ENCODE results near the gene PLCB1.

PLCB1 gene

GRCh38 chr20:8129211-8129976, 2.7 kb upstream of the PLCB1 start:
- no peak for DNase-seq (ENCODE audit: low spot score)

- DNase-seq (ENCODE audit: low spot score): no peak
Observed at GRCh38 chr20:8130840-8131526, 1.1 kb upstream of the PLCB1 start.

- DNase-seq (ENCODE audit: low spot score): no peak
Observed at GRCh38 chr20:8132484-8133309, 631 bp downstream of the PLCB1 start.

GRCh38 chr20:8133310-8133768, 1.3 kb downstream of the PLCB1 start:
- DNase-seq (ENCODE audit: low spot score): no peak

GRCh38 chr20:8133851-8134451, 1.9 kb downstream of the PLCB1 start:
- no peak for DNase-seq (ENCODE audit: low spot score)

- DNase-seq (ENCODE audit: low spot score): no peak
Observed at GRCh38 chr20:8139899-8140298, 7.8 kb downstream of the PLCB1 start.

GRCh38 chr20:8143474-8143873, 11.4 kb downstream of the PLCB1 start:
- no peak for DNase-seq (ENCODE audit: low spot score)

GRCh38 chr20:8144282-8145245, 12.5 kb downstream of the PLCB1 start:
- no peak for DNase-seq (ENCODE audit: low spot score)

- DNase-seq (ENCODE audit: low spot score): no peak
Observed at GRCh38 chr20:8145246-8146168, 13.4 kb downstream of the PLCB1 start.

GRCh38 chr20:8147476-8147875, 15.4 kb downstream of the PLCB1 start:
- DNase-seq (ENCODE audit: low spot score): no peak

- DNase-seq (ENCODE audit: low spot score): no peak
Observed at GRCh38 chr20:8148501-8148900, 16.4 kb downstream of the PLCB1 start.

- DNase-seq (ENCODE audit: low spot score): no peak
Observed at GRCh38 chr20:8150591-8150990, 18.5 kb downstream of the PLCB1 start.

GRCh38 chr20:8151372-8151771, 19.3 kb downstream of the PLCB1 start:
- DNase-seq (ENCODE audit: low spot score): no peak

GRCh38 chr20:8152183-8152582, 20.1 kb downstream of the PLCB1 start:
- no peak for DNase-seq (ENCODE audit: low spot score)

GRCh38 chr20:8152847-8153246, 20.8 kb downstream of the PLCB1 start:
- no peak for DNase-seq (ENCODE audit: low spot score)

- no peak for DNase-seq (ENCODE audit: low spot score)
Observed at GRCh38 chr20:8153281-8153908, 21.3 kb downstream of the PLCB1 start.

- DNase-seq (ENCODE audit: low spot score): no peak
Observed at GRCh38 chr20:8154638-8155037, 22.6 kb downstream of the PLCB1 start.

GRCh38 chr20:8155229-8155628, 23.2 kb downstream of the PLCB1 start:
- no peak for DNase-seq (ENCODE audit: low spot score)

- DNase-seq (ENCODE audit: low spot score): no peak
Observed at GRCh38 chr20:8155812-8156211, 23.7 kb downstream of the PLCB1 start.
